Measurements from ENCODE around the gene SCART1. TPM values are rescaled to one million over a fixed set of nuclear protein-coding genes. Genes with fewer than 3 reads are reported as not detected.

The SCART1 gene
- total RNA-seq, 1 experiment from 2014 or later, result 0.73 TPM

GRCh38 chr10:133509700-133510099 lies 56.0 kb downstream of the SCART1 start:
- CTCF ChIA-PET, result interaction anchor here (0.9 kb wide), 1 partner anchor 11 kb away, joined by 3 read pairs; no protein-coding TSS in a partner anchor
- H3K27me3 ChIP-seq (replicated peaks; ENCODE audit: control insufficient read depth, insufficient read depth, low read length), result no peaks in the 10 kb centered on the region; the same call in 1 of the 2 replicates
- Mint-ChIP-seq H3K9me3 (ENCODE audit: unreplicated experiment) (peaks cover 9% of the 10 kb centered on the region), H3K27ac (ENCODE audit: unreplicated experiment) (no peak overlapping the region), H3K27me3 (ENCODE audit: insufficient read depth, unreplicated experiment) (peaks cover 18% of the 10 kb centered on the region), H3K4me1 (ENCODE audit: low read depth, unreplicated experiment) (no peaks in the 10 kb centered on the region), H3K4me3 (ENCODE audit: unreplicated experiment) (no peak overlapping the region), H3K36me3 (ENCODE audit: insufficient read depth, unreplicated experiment) (no peaks in the 10 kb centered on the region)
- no peak overlapping the region for H3K4me3 ChIP-seq (ENCODE audit: low read depth, low read length)
- DNase-seq, result no peak
- no peak for TF ChIP-seq CTCF (IDR thresholded peaks at IDR 0.05; ENCODE audit: insufficient read depth in 1 of 2, low read depth in 1 of 2, low read length in 1 of 2, severe bottlenecking in 1 of 2, unreplicated experiment in 1 of 2)
- intact Hi-C loops (cut with micrococcal nuclease; ENCODE audit: unreplicated experiment), result no loop called here
- H3K4me1 ChIP-seq, result no peaks in the 10 kb centered on the region
- POLR2A ChIA-PET, result no interaction called here
- H3K36me3 ChIP-seq (ENCODE audit: control insufficient read depth, insufficient read depth, low read length), result no peaks in the 10 kb centered on the region
- no TSS peak for BruUV-seq (replicated peaks)
- H3K9me3 ChIP-seq, result peaks cover 5% of the 10 kb centered on the region

DNA sequence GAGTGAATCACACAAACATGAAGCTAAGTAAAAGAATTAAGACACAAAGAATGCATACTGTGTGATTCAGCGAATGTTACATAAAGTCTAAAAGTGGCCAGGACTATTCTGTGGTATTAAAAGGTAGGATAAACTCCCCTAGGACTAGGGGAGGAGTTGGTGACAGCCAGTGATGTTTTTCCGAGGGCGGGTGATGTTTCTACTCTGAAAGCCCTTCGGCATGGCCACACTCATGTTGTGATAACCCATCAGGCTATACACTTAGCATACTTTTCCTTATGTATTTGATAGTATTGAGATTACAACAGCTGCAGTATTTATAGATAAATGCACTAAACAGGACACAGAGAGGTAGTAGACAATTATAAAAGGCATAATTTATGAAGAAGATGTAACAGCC lies 57.7 kb downstream of the SCART1 start:
- Mint-ChIP-seq H3K4me3 (ENCODE audit: unreplicated experiment) (no peak overlapping the region), H3K27me3 (ENCODE audit: insufficient read depth, unreplicated experiment) (peaks cover 18% of the 10 kb centered on the region), H3K36me3 (ENCODE audit: insufficient read depth, unreplicated experiment) (no peaks in the 10 kb centered on the region), H3K4me1 (ENCODE audit: low read depth, unreplicated experiment) (no peaks in the 10 kb centered on the region), H3K27ac (ENCODE audit: unreplicated experiment) (no peak overlapping the region), H3K9me3 (ENCODE audit: unreplicated experiment) (peaks cover 12% of the 10 kb centered on the region)
- Histone ChIP-seq H3K9me3 (peaks cover 5% of the 10 kb centered on the region), H3K4me3 (ENCODE audit: low read depth, low read length) (no peak overlapping the region), H3K27me3 (replicated peaks; ENCODE audit: control insufficient read depth, insufficient read depth, low read length) (no peaks in the 10 kb centered on the region; the same call in 1 of the 2 replicates), H3K4me1 (no peaks in the 10 kb centered on the region), H3K36me3 (ENCODE audit: control insufficient read depth, insufficient read depth, low read length) (no peaks in the 10 kb centered on the region)
- intact Hi-C loops (cut with micrococcal nuclease; ENCODE audit: unreplicated experiment), result no loop called here
- CTCF ChIA-PET, result no interaction called here
- DNase-seq, result no peak
- POLR2A ChIA-PET, result no interaction called here
- no TSS peak for BruUV-seq (replicated peaks)
- no peak for TF ChIP-seq CTCF (IDR thresholded peaks at IDR 0.05; ENCODE audit: insufficient read depth in 1 of 2, low read depth in 1 of 2, low read length in 1 of 2, severe bottlenecking in 1 of 2, unreplicated experiment in 1 of 2)

DNA sequence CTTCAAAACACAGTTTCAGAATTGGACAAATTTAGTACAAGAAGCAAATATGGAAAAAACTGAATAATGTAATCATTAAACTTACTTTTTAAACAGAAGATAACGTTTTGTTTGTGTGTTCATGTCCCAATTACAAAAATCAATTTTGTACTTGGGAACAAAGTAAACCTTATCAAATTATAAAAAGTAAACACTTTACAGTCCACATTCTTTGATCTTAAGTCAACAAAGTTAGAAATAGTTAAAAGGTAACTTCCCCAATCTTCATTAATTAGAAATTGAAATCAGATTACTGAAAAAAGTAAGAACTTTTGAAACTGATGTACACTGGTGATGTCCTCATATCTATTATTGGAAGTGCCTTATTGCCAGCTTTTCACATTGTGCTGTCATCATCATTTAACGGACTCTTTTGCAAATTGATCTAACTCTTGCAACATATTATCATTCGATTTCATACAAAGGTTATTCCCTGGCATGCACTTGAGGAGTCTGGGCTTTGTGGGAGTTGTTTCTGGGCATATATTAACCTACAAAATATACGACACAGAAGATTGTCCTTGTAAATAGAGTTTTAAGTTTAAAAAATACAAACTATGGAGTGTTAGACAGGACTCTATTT lies 58.3 kb downstream of the SCART1 start:
- TF ChIP-seq CTCF (IDR thresholded peaks at IDR 0.05; ENCODE audit: insufficient read depth in 1 of 2, low read depth in 1 of 2, low read length in 1 of 2, severe bottlenecking in 1 of 2, unreplicated experiment in 1 of 2), result no peak
- intact Hi-C loops (cut with micrococcal nuclease; ENCODE audit: unreplicated experiment), result no loop called here
- no TSS peak for BruUV-seq (replicated peaks)
- ChIA-PET CTCF (no interaction called here), POLR2A (no interaction called here)
- Mint-ChIP-seq H3K4me1 (ENCODE audit: low read depth, unreplicated experiment) (no peaks in the 10 kb centered on the region), H3K36me3 (ENCODE audit: insufficient read depth, unreplicated experiment) (no peaks in the 10 kb centered on the region), H3K27me3 (ENCODE audit: insufficient read depth, unreplicated experiment) (peaks cover 20% of the 10 kb centered on the region), H3K4me3 (ENCODE audit: unreplicated experiment) (no peak overlapping the region), H3K9me3 (ENCODE audit: unreplicated experiment) (peaks cover 18% of the 10 kb centered on the region), H3K27ac (ENCODE audit: unreplicated experiment) (no peak overlapping the region)
- Histone ChIP-seq H3K9me3 (peaks cover 5% of the 10 kb centered on the region), H3K4me1 (no peaks in the 10 kb centered on the region), H3K36me3 (ENCODE audit: control insufficient read depth, insufficient read depth, low read length) (no peaks in the 10 kb centered on the region), H3K27me3 (replicated peaks; ENCODE audit: control insufficient read depth, insufficient read depth, low read length) (no peaks in the 10 kb centered on the region; the same call in 1 of the 2 replicates), H3K4me3 (ENCODE audit: low read depth, low read length) (no peak overlapping the region)
- DNase-seq, result no peak
